Measurements from ENCODE around the gene POLR2L.

GRCh38 chr11:836700-837099 is 5.6 kb downstream of the POLR2L start:
- TF ChIP-seq CTCF (conservative IDR thresholded peaks at IDR 0.05) (no peak), EZH2 (IDR thresholded peaks at IDR 0.05; ENCODE audit: low read depth) (no peak)

Measured in PC-9 (cell line).